Measurements from ENCODE around the gene IGFL1. TPM values are rescaled to one million over a fixed set of nuclear protein-coding genes. Genes with fewer than 3 reads are reported as not detected.

Gene IGFL1
- not detected for total RNA-seq

GRCh38 chr19:46229442-46229841 is at the start of gene IGFL1:
Gene IGFL1, plus strand, starts transcription at chr19:46229742. Its CDS starts 33 bp downstream, at chr19:46229775.

Other genes with a start within 250 kb of the IGFL1 start
- gene CCDC61, start 234.3 kb upstream of the IGFL1 start, total RNA-seq = 6.7 TPM
- not detected for gene PGLYRP1, start 206.7 kb upstream of the IGFL1 start, total RNA-seq
- gene IGFL4, start 188.7 kb upstream of the IGFL1 start, total RNA-seq = 3.9 TPM
- not detected for gene IGFL3, start 105.1 kb upstream of the IGFL1 start, total RNA-seq
- 0.92 TPM for gene IGFL2, start 81.5 kb upstream of the IGFL1 start, total RNA-seq
- 8.8 TPM for gene HIF3A, start 67.3 kb downstream of the IGFL1 start, total RNA-seq
- 69.7 TPM for gene PPP5C, start 117.3 kb downstream of the IGFL1 start, total RNA-seq
- gene CCDC8, start 183.8 kb downstream of the IGFL1 start, total RNA-seq = 8.1 TPM
- 39.2 TPM for gene PNMA8C, start 199.2 kb downstream of the IGFL1 start, total RNA-seq
- gene PNMA8A, start 241.8 kb downstream of the IGFL1 start, total RNA-seq = 108 TPM